Endothelial cell (in vitro differentiated cells): ENCODE results near the gene TRIM34. TPM values are rescaled to one million over a fixed set of nuclear protein-coding genes. Genes with fewer than 3 reads are reported as not detected.
"Not testable (repeated sequence)": the region's sequence is repeated elsewhere in the genome, so short reads cannot be mapped to it uniquely, and the experiment has no call there.

Experiments
- DNase-seq: peaks from one replicate; pipeline ENCODE4 v3.0.0; 2021; ENCODE audit warnings: low spot score
- H3K27ac Mint-ChIP-seq: one replicate; pipeline ENCODE4 v1.8.0; 2021; ENCODE audit warnings: mixed read lengths, inconsistent platforms; ENCODE audit not compliant: unreplicated experiment
- H3K27me3 Mint-ChIP-seq: one replicate; pipeline ENCODE4 v1.8.0; 2021; ENCODE audit warnings: mild to moderate bottlenecking, moderate library complexity, mixed read lengths, inconsistent platforms; ENCODE audit not compliant: unreplicated experiment
- H3K36me3 Mint-ChIP-seq: one replicate; pipeline ENCODE4 v1.8.0; 2021; ENCODE audit warnings: mild to moderate bottlenecking, low read depth, mixed read lengths, inconsistent platforms; ENCODE audit not compliant: unreplicated experiment
- H3K4me1 Mint-ChIP-seq: one replicate; pipeline ENCODE4 v1.8.0; 2021; ENCODE audit warnings: mild to moderate bottlenecking, mixed read lengths, inconsistent platforms; ENCODE audit not compliant: unreplicated experiment
- H3K4me3 Mint-ChIP-seq: one replicate; pipeline ENCODE4 v1.8.0; 2021; ENCODE audit warnings: mild to moderate bottlenecking, mixed read lengths, inconsistent platforms; ENCODE audit not compliant: unreplicated experiment
- H3K9me3 Mint-ChIP-seq: one replicate; pipeline ENCODE4 v1.8.0; 2021; ENCODE audit warnings: mixed read lengths, inconsistent platforms; ENCODE audit not compliant: unreplicated experiment
- long read RNA-seq: library from polyadenylated mRNA; unstranded; transcript quantifications from one replicate; pipeline ENCODE4 v2.0.0, GENCODE V29; 2020; ENCODE audit not compliant: unreplicated experiment
- total RNA-seq: library from RNA; stranded (reverse); fragmentation: NEBNext Ultra II Directional; extraction: Animal tissue kit (Norgen Biotek cat#: 25700); gene quantifications from one replicate; pipeline ENCODE4 v1.2.1, GENCODE V29; 2021; ENCODE audit not compliant: unreplicated experiment
- TF ChIP-seq, protein P1 (sequence below): fragments of 200-600 bp; sonication (generic); IDR thresholded peaks from one replicate; pipeline ENCODE4 v1.5.0; 2021; ENCODE audit warnings: antibody characterized with exemption; ENCODE audit not compliant: unreplicated experiment

The TRIM34 gene
- 0.64 TPM for total RNA-seq
- long read RNA-seq: 0 reads

DNA sequence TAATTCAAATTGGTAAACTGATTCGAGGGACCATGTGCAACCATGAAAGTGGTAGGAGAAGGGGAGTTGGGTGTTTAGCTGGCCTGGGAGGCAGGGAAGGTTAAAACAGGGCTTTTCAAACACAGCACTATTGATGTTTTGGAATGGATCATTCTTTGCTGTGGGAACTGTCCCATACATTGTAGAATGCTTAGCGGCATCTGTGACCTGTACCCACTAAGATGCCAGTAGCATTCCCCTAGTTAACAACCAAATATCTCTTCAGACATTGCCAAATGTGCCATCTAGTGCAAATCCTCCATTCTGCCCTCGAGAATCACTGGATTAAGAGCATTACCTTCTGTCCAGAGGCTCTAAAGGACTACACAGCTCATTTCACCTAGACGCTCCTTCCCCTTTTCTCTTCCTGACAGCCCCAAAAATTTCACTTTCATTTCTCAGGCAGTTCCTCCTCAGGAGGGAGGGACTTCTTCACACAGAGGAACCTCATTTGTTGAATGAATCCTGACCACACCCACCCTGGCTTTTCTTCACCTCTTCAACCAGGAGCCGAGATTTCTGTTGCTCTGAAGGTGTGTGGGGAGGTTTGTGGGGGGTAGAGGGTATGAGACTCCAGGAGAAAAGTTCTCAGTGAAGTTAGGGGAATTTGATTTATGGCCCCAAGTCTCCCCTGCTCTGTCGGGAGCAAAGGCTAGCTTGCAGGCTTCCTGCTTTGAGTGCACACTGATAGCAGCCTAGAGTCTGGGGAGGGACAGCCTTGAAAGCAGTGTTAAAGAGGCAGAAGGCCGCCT lies at the start of gene TRIM34:
TRIM34 (plus strand) TSS at position 513 of the 791 bp plus-strand sequence. CDS start 7,331 bp downstream, outside the sequence.
- H3K36me3 Mint-ChIP-seq: no peaks in the 10 kb centered on the region
- H3K9me3 Mint-ChIP-seq: no peaks in the 10 kb centered on the region
- peak within 1 kb of the TSS; percentile 1 for H3K27ac Mint-ChIP-seq
- TF ChIP-seq, protein P1, sequence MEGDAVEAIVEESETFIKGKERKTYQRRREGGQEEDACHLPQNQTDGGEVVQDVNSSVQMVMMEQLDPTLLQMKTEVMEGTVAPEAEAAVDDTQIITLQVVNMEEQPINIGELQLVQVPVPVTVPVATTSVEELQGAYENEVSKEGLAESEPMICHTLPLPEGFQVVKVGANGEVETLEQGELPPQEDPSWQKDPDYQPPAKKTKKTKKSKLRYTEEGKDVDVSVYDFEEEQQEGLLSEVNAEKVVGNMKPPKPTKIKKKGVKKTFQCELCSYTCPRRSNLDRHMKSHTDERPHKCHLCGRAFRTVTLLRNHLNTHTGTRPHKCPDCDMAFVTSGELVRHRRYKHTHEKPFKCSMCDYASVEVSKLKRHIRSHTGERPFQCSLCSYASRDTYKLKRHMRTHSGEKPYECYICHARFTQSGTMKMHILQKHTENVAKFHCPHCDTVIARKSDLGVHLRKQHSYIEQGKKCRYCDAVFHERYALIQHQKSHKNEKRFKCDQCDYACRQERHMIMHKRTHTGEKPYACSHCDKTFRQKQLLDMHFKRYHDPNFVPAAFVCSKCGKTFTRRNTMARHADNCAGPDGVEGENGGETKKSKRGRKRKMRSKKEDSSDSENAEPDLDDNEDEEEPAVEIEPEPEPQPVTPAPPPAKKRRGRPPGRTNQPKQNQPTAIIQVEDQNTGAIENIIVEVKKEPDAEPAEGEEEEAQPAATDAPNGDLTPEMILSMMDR: no peak
- peak within 1 kb of the TSS; percentile 33 for H3K4me3 Mint-ChIP-seq
- H3K27me3 Mint-ChIP-seq: no peaks in the 10 kb centered on the region
- peak; percentile 15 for DNase-seq
- H3K4me1 Mint-ChIP-seq: peaks cover 27% of the 10 kb centered on the region

DNA sequence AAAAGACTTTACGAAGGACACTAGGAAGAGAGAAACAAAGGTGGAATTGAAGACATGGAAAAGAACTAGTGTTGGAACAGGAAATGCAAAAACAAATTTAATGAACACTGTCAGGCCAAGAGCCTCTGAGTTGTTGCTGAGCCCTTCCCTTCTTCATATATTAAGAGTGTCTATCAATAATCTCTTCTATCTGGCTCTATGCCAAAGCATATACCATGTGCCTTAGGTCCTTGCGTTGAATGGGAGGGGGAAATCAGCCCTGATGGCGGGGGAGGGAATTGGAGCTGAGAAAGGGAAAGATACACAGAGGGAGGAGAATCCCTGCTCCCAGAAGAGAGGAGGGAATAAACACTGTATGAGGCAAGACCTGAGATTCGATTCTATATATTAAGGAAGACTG lies 49.6 kb upstream of the TRIM34 start:
- H3K27me3 Mint-ChIP-seq: no peaks in the 10 kb centered on the region
- TF ChIP-seq, protein P1: no peak
- no peaks in the 10 kb centered on the region for H3K36me3 Mint-ChIP-seq
- H3K4me3 Mint-ChIP-seq: no peak overlapping the region
- no peak for DNase-seq
- no peaks in the 10 kb centered on the region for H3K4me1 Mint-ChIP-seq
- H3K9me3 Mint-ChIP-seq: no peaks in the 10 kb centered on the region
- H3K27ac Mint-ChIP-seq: no peak overlapping the region

GRCh38 chr11:5577101-5577500 lies 47.7 kb upstream of the TRIM34 start:
- peaks cover 5% of the 10 kb centered on the region for H3K36me3 Mint-ChIP-seq
- H3K4me3 Mint-ChIP-seq: no peak overlapping the region
- no peak overlapping the region for H3K27ac Mint-ChIP-seq
- no peaks in the 10 kb centered on the region for H3K4me1 Mint-ChIP-seq
- no peak for DNase-seq
- TF ChIP-seq, protein P1: no peak
- H3K27me3 Mint-ChIP-seq: no peaks in the 10 kb centered on the region
- H3K9me3 Mint-ChIP-seq: no peaks in the 10 kb centered on the region

- DNase-seq: no peak
- Mint-ChIP-seq H3K27me3 (no peaks in the 10 kb centered on the region), H3K4me1 (peaks cover 4% of the 10 kb centered on the region), H3K4me3 (peak within 1 kb of the TSS; percentile 8), H3K36me3 (peaks cover 12% of the 10 kb centered on the region), H3K27ac (no peak within 1 kb of the TSS), H3K9me3 (no peaks in the 10 kb centered on the region)
- TF ChIP-seq, protein P1: no peak
These were observed 44.2 kb upstream of the TRIM34 start, which contains the start of gene OR52B6 for GRCh38 chr11:5580577-5580976. OR52B6 (plus strand) TSS chr11:5580877; CDS start chr11:5580877, 0 bp downstream.

DNA sequence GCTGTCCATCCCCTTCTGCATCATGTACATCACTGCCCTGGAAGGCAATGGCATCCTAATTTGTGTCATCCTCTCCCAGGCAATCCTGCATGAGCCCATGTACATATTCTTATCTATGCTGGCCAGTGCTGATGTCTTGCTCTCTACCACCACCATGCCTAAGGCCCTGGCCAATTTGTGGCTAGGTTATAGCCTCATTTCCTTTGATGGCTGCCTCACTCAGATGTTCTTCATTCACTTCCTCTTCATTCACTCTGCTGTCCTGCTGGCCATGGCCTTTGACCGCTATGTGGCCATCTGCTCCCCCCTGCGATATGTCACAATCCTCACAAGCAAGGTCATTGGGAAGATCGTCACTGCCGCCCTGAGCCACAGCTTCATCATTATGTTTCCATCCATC lies 43.8 kb upstream of the TRIM34 start:
- Mint-ChIP-seq H3K4me3 (no peak overlapping the region), H3K36me3 (peaks cover 12% of the 10 kb centered on the region), H3K9me3 (no peaks in the 10 kb centered on the region), H3K4me1 (peaks cover 4% of the 10 kb centered on the region), H3K27me3 (no peaks in the 10 kb centered on the region), H3K27ac (no peak overlapping the region)
- TF ChIP-seq, protein P1: no peak
- no peak for DNase-seq

GRCh38 chr11:5584458-5584857 lies 40.3 kb upstream of the TRIM34 start:
- not testable (repeated sequence) for H3K4me1 Mint-ChIP-seq, DNase-seq, H3K9me3 Mint-ChIP-seq, H3K27me3 Mint-ChIP-seq, H3K27ac Mint-ChIP-seq
- peak overlapping the region; percentile 6 for H3K4me3 Mint-ChIP-seq
- peaks cover 15% of the 10 kb centered on the region for H3K36me3 Mint-ChIP-seq

GRCh38 chr11:5589906-5590305 lies 34.9 kb upstream of the TRIM34 start:
- H3K9me3 Mint-ChIP-seq, H3K27ac Mint-ChIP-seq, DNase-seq, H3K27me3 Mint-ChIP-seq, H3K4me3 Mint-ChIP-seq, H3K4me1 Mint-ChIP-seq: not testable (repeated sequence)
- H3K36me3 Mint-ChIP-seq: peaks cover 14% of the 10 kb centered on the region
